Effector CD8-positive, alpha-beta T cell (primary cell): ENCODE data around the gene GAS2L2.

ENCODE experiments used
- DNase-seq: peaks from one replicate; lab custom pipeline; 2025; lab: John Stamatoyannopoulos, UW
- total RNA-seq, 4 experiments: gene quantifications; one replicate each; lab custom pipeline; 2026; lab: John Stamatoyannopoulos, UW

GAS2L2 gene
- total RNA-seq = 0.19 to 0.49 (median 0.40) reads per million in 4 experiments

DNA sequence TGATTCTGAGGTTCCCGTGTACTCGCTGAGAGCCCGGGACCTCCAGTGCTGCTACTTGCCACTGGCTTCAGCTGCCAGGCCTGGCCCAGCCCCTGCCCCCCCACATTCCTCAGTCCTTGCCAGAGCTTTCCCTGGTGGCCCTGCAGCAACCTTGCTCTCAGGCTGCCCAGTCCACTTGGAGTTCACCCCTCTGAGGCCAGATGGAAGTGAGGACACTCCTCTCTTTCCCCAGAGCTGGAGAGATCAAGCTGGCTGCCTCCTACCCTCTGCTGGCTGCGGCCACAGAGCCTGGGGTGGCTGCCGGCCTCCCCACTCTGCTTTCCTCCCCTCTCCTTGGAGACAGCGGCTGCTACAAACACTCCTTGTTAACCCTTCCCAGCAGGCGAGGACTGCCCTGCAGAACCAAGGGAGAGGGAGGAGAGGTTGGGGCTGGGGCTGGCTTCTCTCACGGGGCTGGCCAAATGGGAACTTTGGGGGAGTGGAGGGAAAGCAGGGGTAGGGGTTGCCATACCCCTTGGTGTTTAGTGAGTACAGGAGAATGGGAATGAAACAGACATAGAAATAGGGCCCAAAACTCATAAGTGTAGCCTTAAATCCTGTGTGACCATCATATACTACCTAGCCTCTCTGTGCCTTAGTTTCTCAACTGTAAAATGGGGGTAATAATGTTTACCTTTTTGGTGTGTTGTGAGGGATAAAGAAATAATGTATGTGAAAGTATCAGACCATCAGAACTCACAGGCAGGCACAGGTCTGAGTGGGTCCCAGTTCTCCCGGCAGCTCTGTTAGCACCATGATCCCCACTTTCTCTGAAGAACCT, at the start of gene GAS2L2:
TSS of gene GAS2L2 (minus strand) at position 295 of the 820 bp plus-strand sequence. CDS start 389 bp downstream, outside the sequence.
- DNase-seq = no peak

- DNase-seq = no peak
Measured at GRCh38 chr17:35801583-35802224, 48.7 kb upstream of the GAS2L2 start.

DNA sequence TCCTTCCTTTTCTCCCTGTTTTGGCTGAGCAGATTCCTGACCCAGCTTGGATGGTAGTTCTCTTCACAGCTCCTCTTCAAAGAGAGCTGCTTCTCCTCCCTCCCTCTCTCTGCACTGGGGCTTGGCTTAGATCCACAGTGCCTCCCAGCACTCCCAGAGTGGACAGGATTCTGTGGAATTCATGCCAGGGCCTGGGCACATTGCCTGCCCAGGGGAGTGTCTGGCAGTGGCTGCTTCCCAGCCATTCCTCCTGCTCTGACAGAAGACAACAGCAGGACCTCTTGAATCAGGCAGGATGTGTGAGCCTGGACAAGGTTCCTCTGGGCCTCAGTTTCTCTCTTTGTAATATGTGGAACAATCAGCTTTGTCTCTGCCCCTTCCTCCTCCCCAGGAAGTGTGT, 46.9 kb upstream of the GAS2L2 start:
- DNase-seq = no peak

GRCh38 chr17:35797918-35798317, 44.9 kb upstream of the GAS2L2 start:
- no peak for DNase-seq

DNA sequence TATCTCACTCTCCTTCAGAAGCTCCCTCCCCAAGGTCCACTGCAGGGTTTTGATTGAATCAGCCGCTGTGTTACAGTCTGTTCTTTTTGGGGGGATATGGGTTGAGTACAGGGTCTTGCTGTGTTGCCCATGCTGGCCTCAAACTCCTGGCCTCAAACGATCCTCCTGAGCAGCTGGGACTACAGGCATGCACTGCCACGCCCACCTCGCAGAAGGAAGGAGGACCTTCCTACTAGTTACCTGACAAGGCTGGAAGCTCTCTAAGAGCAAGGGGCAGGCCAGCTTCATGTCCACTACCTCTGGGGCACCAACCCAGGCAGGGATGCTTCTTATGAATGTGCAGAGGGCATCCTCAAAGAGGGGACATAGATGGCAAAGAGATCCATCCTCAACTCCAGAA, 44.3 kb upstream of the GAS2L2 start:
- no peak for DNase-seq

DNA sequence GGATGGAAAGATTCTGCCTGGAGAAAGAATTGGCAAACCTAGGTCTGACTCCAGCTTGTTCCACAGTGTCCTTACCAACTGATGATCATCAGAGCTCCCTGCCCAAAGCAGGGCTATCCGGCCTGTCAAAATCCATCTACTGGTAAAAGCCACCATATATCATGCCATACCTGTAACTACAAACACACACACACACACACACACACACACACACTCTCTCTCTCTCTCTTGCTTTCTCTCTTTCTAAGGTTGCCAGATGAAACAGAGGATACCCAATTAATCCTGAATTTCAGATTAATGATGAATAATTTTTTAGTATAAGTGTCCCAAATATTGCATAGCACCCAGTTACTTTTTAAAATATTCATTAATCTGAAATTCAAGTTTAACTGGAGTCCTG, 43.9 kb upstream of the GAS2L2 start:
- no peak for DNase-seq

GRCh38 chr17:35795871-35796265, 42.8 kb upstream of the GAS2L2 start:
- DNase-seq = no peak

- peak; percentile 19 for DNase-seq
Measured at GRCh38 chr17:35795007-35795870, 42.2 kb upstream of the GAS2L2 start, which contains the start of gene MMP28. Gene MMP28 (minus strand): TSS chr17:35795641. CDS start chr17:35795377, 264 bp downstream.

- no peak for DNase-seq
Measured at GRCh38 chr17:35793257-35793656, 40.2 kb upstream of the GAS2L2 start.

- DNase-seq = no peak
Measured at GRCh38 chr17:35791681-35792350, 38.8 kb upstream of the GAS2L2 start.

DNA sequence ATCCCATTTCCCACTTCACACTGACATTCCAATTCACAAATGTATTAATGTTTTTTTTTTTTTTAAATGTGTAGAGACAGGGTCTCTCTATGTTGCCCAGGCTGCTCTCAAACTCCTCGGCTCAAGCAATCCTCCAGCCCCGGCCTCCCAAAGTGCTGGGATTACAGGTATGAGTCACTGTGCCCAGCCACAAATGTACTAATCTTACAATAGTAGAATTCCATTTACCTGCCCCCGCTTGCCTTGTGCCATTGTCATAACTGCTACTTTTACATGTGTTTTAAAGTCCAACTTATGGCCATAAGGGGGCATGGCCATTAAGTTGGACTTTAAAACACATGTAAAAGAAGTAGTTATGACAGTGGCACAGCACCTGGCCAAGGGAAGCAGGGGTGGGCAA, 37.8 kb upstream of the GAS2L2 start:
- DNase-seq = no peak

DNA sequence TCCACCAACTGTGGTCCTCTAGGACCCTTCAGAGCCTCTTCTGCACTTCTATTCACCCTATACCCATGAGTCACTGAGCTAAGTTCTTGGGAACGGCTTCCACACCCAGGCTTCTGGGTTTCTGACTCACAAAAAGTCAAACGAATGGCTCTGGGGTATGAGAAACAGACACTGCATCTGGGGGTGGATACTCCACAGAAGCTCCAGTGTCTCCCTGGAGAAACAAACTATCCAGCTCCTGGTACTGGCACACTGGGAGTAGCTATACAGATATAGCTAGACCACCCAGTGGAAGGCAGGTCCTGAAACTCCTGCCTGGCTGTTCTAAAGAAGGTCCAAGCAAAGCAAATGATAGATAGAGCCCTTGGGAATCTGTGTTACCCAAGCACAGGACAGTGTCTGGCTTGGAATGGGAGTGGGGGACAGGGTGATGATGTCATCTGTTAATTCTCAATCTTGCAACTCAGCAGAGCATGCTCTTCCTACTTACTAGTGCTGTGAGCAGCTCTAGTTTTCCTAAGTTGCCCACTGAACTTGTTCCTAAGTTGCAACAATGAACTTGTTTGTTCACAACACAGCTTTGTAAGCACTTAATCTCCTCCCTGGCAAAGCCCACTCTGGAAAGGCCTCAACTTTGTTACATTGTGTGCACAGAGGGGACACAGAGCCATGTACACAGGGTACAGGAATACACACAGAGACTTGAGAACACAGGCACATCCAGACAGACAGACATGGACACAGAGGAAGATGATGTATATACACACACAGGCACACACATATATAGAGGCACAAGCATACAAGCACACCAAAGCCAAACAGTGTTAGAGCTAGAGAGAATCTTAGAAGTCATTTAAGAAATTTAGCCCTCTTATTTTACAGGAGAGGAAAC, 35.7 kb upstream of the GAS2L2 start:
- no peak for DNase-seq

DNA sequence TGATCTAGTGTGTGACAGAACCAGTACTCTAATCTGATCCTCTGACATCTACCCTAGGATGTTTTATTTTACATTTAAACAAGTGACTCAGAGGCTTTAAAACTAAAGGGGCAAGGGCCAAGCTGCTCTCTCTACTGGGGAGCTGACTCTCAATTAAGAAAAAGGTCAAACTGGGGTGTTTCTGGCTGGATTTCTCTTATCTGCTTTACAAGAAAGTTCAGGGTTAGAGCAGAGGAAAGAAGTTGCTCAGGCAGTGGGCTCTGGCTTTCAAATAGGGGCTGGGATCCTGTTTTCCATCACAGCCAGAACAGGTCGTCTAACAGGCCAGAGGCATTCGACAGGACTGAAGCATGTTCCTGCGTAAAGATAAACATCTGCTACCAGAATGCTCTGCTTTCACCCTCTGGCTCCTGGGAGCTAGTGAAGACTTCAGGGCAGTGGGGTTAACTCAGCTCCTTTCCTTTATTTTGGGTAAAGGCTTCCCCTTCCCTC, 33.9 kb upstream of the GAS2L2 start:
- no peak for DNase-seq

- no peak for DNase-seq
Measured at GRCh38 chr17:35784895-35785294, 31.9 kb upstream of the GAS2L2 start.

- DNase-seq = no peak
Measured at GRCh38 chr17:35780950-35781349, 27.9 kb upstream of the GAS2L2 start.

GRCh38 chr17:35778641-35779196, 25.7 kb upstream of the GAS2L2 start:
- DNase-seq = no peak

DNA sequence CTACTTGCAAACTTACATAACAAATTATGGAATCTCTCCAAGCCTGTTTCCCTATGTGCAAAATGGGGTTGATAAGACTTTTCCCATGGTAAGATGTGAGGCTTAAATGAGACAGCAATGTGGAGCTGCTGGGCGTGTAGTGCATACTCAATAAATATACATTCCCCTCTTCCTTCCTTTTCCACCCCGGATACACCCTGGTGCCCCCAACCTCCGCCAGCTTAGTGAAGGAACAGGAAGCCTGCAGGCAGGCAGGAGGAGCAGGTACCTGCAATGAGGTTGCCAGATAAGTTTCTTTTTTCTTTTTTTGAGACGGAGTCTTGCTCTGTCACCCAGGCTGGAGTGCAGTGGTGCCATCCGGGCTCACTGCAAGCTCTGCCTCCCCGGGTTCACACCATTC, 22.5 kb upstream of the GAS2L2 start:
- DNase-seq = no peak

DNA sequence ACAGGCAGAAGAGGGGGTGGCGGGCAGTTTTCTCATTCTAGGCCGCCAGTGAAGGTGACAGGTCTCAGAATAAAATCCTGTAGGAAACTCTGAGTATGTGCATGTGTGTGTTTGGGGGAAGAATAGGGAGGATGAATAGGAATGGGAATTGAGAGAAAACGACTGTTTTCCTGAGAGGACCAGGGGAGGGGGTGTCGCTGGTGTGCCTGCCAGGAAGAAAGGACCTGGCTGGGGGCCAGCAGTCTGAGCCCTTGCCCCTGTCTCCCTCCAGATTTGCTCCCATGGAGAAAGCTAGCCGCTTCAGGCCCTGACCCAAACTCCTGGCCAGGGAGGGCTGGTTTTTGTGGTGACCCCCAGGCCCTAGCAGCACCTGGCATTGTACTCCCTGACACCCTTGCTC, 22.0 kb upstream of the GAS2L2 start:
- no peak for DNase-seq

GRCh38 chr17:35774499-35774898, 21.5 kb upstream of the GAS2L2 start:
- no peak for DNase-seq
